Dermis blood vessel endothelial cell (primary cell): ENCODE results near the gene RASIP1. TPM values are rescaled to one million over a fixed set of nuclear protein-coding genes. Genes with fewer than 3 reads are reported as not detected.
"Not testable (repeated sequence)": the region's sequence is repeated elsewhere in the genome, so short reads cannot be mapped to it uniquely, and the experiment has no call there.

Experiments
- DNase-seq: peaks from one replicate; pipeline ENCODE4 v3.0.0; 2010
- total RNA-seq: library from RNA; depleted of rRNA; stranded (reverse); fragments of >200 nt; gene quantifications from 2 replicates; pipeline ENCODE4 v1.2.3, GENCODE V29; 2014

The RASIP1 gene
- total RNA-seq, 1 donor from 2014 or later = 130 TPM

GRCh38 chr19:48705431-48705830, 35.0 kb downstream of the RASIP1 start:
- no peak for DNase-seq

DNA sequence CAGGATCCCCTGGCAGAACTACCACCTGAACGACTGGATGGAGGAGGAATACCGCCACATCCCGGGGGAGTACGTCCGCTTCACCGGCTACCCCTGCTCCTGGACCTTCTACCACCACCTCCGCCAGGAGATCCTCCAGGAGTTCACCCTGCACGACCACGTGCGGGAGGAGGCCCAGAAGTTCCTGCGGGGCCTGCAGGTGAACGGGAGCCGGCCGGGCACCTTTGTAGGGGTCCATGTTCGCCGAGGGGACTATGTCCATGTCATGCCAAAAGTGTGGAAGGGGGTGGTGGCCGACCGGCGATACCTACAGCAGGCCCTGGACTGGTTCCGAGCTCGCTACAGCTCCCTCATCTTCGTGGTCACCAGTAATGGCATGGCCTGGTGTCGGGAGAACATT, 37.1 kb downstream of the RASIP1 start:
- no peak for DNase-seq

GRCh38 chr19:48702701-48703100, 37.7 kb downstream of the RASIP1 start:
- DNase-seq = no peak

DNA sequence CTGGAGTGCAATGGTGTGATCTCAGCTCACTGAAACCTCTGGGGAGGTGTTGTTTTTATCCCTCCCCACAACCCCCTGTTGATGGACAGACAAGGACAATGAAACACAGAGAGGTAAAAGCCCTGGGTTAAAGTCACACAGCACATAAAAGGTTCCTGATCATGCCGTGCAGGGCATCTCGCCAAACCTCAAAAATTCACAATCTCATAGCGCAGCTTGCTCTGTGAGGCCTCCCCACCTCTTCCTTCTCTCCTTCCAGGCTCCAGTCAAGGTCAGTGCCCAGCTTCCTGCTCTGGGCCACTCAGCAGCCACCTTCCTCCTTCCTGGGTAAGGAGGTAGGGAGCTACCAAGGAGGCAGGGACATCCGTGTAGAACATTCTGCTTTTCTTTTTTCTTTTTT, 42.4 kb downstream of the RASIP1 start:
- DNase-seq = peak; percentile 40

DNA sequence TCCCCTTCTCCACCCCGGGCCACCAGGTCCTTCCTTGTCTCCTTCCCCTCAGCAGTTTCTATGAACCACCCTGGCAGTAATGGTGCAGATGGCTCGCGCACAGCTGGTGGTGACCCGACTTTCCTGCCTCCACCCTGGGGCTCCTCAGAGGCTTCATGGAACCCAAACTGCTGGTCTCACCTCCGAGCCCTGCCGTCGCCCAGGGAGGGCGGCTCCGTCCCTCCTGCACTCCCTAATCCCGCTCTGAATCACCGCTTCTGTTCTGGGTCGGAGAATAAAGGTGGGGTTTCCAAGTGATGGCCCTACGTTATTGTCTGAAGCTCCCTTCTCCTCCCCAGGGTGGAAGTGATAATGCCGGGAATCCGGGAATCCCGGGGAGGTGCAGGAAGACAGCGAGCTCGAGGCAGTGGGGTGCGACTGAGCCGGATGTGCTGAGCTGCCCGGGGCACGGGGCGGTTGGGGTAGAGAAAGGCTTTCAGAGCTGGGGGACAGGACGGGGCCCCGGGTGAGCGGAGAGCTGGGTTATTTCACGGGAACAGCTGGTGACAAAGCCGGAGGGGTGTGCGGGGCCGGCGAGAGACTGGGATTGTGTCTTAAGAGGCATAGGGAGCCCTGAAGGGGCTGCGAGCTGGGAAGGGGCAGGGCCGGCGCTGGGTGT, 43.9 kb downstream of the RASIP1 start:
- DNase-seq = no peak

GRCh38 chr19:48695743-48696352, 44.6 kb downstream of the RASIP1 start, which contains the start of gene FUT2:
Gene FUT2, plus strand, starts transcription at chr19:48695971. Its CDS starts 6,986 bp downstream, at chr19:48702957.
- no peak for DNase-seq

DNA sequence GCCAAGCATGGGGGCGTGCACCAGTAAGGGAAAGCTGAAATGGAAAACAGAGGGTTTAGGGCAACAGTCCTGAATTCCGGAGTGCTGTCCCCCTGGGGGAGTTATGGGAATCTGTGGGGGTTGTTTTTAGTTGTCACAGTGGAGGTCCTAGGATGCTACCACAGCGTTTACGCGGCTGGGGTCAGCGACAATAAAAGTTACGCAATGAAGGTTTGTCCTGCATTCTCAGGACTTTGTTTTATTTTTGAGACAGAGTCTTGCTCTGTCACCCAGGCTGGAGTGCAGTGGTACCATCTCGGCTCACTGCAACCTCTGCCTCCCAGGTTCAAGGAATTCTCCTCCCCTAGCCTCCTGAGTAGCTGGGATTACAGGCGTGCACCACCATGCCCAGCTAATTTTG, 46.8 kb downstream of the RASIP1 start:
- not testable (repeated sequence) for DNase-seq

- DNase-seq = no peak
These were observed 51.0 kb downstream of the RASIP1 start for GRCh38 chr19:48689449-48689848.

GRCh38 chr19:48687776-48688175, 52.6 kb downstream of the RASIP1 start:
- no peak for DNase-seq

- not testable (repeated sequence) for DNase-seq
These were observed 53.8 kb downstream of the RASIP1 start for GRCh38 chr19:48686637-48687036.

DNA sequence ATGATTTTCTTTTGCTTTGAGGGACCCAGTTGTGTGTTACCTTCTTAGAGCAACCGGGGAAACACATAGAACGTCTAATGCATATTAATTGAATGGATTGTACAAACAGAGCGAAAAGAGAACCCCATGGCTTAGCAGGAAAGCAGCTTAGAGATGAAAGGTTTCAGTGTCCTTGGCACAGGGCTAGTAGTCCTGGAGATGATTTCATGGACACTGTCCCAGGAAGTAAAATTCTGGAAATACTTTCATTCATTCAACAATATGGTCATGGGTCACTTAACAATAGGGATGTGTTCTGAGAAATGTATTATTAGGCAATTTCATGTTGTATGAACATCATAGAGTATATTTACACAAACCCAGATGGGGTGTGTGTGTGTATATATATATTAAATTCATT, 54.3 kb downstream of the RASIP1 start:
- no peak for DNase-seq

DNA sequence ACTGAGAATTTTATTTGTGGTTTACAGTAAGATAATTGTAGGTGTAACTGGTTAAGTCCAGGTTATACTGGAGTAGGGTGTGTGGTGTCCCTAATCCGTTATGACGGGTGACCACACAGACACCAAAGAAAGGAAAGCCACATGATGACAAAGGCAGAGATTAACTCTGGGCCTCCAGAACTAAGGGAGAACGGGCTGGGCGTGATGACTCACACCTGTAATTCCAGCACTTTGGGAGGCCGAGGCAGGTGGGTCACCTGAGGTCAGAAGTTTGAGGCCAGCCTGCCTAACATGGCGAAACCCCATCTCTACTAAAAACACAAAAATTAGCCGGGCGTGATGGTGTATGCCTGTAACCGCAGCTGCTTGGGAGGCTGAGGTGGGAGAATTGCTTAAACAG, 54.8 kb downstream of the RASIP1 start:
- DNase-seq = no peak

DNA sequence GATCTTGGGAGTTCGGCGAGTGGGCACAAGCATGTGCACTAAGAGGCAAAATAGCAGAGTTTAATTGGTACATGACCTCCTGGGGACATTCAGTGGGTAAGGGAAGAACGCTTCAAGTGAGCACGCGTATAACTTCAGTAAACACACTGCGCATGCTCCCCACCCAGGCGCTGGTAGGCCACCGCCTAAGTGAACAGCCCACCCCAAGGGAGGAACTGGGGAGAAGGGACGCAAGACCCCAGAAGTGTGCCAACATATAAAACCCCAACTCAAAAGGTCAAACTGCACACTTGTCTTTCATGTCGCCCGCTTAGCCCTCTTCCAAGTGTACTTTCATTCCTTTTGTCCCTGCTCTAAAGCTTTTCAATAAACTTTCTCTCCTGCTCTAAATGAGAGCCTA, 57.1 kb downstream of the RASIP1 start:
- peak; percentile 65 for DNase-seq

GRCh38 chr19:48681127-48681470, 59.3 kb downstream of the RASIP1 start:
- DNase-seq = no peak

DNA sequence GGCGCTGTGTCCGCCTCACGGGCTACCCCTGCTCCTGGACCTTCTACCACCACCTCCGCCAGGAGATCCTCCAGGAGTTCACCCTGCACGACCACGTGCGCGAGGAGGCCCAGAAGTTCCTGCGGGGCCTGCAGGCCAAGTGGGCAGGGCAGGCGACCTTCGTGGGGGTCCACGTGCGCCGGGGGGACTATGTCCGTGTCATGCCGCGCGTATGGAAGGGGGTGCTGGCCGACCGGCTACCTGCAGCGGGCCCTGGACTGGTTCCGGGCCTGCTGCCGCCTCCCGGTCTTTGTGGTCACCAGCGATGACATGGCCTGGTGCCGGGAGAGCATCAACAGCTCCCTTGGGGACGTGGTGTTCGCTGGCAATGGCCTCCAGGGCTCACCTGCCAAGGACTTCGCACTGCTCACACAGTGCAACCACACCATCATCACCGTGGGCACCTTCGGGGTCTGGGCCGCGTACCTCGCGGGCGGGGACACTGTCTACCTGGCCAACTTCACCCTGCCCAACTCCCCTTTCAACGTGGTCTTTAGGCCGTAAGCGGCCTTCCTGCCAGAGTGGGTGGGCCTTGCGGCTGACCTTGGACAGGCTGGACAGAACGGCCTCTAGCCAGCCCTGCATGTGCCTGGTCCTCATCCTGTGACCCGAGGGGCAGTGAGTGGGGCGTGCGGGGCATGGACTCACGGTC, 59.8 kb downstream of the RASIP1 start:
- DNase-seq = no peak

DNA sequence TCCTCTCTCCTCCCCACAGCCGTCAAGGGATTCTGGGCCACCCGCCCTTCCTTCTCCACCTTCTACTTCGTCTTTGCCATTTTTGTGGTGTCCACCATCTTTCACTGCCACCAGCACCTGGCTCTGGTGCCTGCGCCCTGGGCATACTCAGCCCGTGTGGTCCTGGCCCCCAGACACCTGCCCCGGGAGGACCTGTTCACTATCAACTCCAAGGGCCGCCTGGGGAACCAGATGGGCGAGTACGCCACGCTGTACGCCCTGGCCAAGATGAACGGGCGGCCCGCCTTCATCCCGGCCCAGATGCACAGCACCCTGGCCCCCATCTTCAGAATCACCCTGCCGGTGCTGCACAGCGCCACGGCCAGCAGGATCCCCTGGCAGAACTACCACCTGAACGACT, 60.4 kb downstream of the RASIP1 start:
- DNase-seq = not testable (repeated sequence)

- no peak for DNase-seq
These were observed 62.2 kb downstream of the RASIP1 start for GRCh38 chr19:48678201-48678600.

DNA sequence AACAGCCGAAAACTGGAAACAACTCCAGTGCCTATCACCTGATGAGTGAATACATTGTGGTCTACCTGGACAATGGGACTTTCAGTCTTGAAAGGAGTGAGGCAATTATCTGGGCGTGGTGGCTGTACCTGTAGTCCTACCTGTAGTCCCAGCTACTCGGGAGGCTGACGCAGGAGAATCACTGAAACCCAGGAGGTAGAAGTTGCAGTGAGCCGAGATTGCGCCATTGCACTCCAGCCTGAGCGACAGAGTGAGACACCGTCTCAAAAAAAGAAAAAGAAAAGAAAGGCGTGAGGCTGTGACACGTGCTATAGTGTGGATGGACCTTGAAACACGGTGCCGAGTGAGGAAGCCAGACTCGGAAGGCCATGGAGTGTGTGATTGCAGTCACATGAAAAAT, 63.5 kb downstream of the RASIP1 start:
- DNase-seq = no peak

DNA sequence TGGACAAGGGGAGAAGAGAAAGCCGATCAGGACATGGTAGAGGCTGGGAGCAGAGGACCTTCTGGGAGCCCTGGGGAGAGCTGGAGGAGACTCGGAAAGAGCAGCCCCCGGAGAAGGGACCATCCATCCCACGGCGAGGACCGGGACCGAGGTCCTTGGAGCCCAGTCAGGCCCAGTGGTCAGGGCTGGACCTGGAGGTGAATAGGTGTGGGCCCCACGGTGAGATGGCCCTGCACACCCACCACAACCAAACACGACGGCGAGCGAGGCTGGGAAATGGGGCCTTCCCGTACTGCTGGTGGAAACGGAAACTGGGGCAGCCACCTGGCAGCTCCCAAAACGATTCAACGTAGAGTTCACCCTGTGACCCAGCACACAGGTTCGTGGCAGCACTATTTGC, 63.9 kb downstream of the RASIP1 start:
- no peak for DNase-seq

DNA sequence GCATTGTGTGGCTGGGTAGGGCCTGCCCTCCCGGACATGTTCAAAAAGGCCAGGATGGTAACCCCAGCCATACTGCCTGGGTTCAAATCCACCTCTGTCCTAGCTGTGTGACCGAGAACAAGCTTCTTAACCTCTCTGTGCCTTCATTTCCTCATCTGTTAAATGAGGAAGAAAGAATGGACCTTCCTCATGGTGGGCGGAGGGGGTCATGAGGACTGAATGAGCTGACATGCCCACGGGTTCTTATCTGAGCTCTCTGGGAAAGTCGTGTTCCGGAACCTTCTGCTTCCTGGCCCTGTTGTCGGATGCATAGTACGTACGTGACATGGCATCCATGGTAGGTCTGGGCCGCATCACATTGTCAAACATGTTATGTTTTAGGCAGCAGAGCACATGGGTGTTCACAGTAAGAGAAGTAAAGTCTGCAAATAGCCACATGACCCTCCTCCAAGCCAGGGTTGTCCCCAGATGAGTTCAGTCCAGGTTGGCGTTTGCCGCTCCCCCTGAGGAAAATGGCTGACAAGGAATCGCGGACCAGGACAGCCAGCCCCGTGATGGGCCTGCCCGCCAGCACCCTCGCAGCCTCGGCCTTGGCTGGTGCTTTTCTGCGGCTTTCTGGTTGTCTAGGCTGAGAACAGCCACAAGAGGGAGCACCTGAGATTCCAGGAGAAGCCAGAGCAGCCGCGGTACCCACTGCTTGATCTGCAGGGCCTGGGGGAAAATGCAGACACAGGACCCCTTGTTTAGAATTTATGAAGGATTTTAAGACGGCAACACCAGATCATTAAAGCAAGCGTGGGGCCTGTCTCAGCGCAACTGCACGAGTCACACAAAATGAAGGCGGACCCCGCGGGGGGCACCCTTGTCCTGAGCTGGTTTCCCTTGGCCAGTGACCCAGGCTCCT, 65.2 kb downstream of the RASIP1 start:
- peak; percentile 91 for DNase-seq

GRCh38 chr19:48674216-48674809, 66.1 kb downstream of the RASIP1 start:
- DNase-seq = no peak

DNA sequence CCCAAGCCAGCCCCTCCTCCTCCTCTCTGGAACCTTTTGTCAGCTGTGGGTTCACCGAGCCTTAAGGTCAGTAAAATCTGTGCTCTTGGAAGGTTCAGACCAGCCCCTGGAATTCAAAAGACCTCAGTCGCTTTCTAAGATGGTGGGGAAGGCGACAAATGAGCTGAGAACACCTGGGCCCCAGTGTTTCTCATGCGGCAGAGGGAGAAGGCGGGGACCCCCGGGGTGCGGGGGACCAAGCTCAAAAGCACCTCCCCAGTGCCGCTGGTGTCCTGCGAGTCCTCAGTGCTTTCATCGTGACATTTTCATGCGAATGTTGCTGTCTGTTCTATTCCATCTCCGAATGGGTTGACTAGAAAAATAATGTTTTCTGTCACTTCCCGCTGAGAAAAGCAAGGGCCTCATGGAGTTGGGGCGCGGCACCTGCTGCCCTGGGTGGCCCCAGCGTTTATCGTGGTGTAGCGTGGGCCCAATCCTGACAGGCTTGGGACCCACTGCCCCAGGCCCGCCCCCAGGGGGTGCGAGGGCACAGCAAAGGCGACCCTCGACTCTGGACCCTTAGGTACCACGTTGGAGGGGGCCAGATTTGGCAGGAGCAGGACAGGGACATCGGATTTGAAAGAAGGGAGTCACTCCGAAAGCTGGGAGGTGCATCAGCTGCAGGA, 66.8 kb downstream of the RASIP1 start:
- no peak for DNase-seq
